Measurements from ENCODE around the gene CCIN. TPM values are rescaled to one million over a fixed set of nuclear protein-coding genes. Genes with fewer than 3 reads are reported as not detected.
A peak's percentile ranks its signal among the peaks of the same experiment; 100 is the strongest.
"Not testable (repeated sequence)": the region's sequence is repeated elsewhere in the genome, so short reads cannot be mapped to it uniquely, and the experiment has no call there.

The CCIN gene
- total RNA-seq, 4 donors from 2014 or later = 0.31 to 1.7 (median 1.5) TPM; not detected in 1

DNA sequence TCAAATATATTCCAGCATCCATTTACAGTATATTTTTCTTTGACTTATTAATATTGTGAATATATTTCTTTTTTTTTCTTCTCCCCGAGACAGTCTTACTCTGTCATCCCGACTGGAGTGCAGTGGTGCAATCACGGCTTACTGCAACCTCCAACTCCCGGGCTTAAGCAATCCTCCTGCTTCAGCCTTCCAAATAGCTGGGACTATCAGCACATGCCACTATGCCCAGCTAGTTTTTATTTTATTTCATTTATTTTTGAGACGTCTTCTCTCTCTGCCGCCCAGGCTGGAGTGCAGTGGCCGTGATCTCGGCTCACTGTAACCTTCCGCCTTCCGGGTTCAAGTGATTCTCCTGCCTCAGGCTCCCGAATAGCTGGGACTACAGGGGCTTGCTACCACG lies 40.0 kb upstream of the CCIN start:
- no peak for TF ChIP-seq POLR2AphosphoS5 (IDR thresholded peaks at IDR 0.05)
- no peak for TF ChIP-seq POLR2A (IDR thresholded peaks at IDR 0.05)
- no peak for TF ChIP-seq CTCF (IDR thresholded peaks at IDR 0.05)
- no peak for TF ChIP-seq EP300 (IDR thresholded peaks at IDR 0.05)
- WGBS, 2 donors (ENCODE audit: low coverage in 1 of 2) = 88 to 96% methylated on average over 5 to 12 of the region's 12 CpGs
- ATAC-seq = no peak

DNA sequence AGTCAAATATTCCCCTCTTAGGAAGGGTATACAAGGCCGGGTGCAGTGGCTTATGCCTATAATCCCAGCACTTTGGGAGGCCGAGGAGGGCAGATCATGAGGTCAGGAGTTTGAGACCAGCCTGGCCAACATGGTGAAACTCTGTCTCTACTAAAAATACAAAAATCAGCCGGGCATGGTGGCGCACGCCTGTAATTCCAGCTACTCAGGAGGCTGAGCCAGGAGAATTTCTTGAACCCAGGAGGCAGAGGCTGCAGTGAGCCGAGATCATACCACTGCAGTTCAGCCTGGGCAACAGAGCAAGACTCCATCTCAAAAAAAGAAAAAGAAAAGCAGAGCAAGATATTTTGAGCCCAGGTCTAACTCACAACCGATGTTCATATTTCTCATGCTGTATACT lies 37.5 kb upstream of the CCIN start:
- peak overlapping the region in 2 of 4 donors; percentile 10 to 54 for H3K27ac ChIP-seq
- WGBS, 2 donors (ENCODE audit: low coverage in 1 of 2) = 78 to 96% methylated on average over 2 to 5 of the region's 7 CpGs
- not testable (repeated sequence) for H3K27me3 ChIP-seq, H3K9me3 ChIP-seq, ATAC-seq, H3K4me3 ChIP-seq, H3K36me3 ChIP-seq
- peaks cover 0 to 10% (median 5%) of the 10 kb centered on the region in 3 donors for H3K4me1 ChIP-seq

More for the DNA sequence above, 40.0 kb upstream of the CCIN start:
- H3K36me3 ChIP-seq = peaks cover 0 to 7% of the 10 kb centered on the region in 2 donors
- H3K4me3 ChIP-seq = no peak overlapping the region
- H3K9me3 ChIP-seq = no peaks in the 10 kb centered on the region
- H3K27ac ChIP-seq = no peak overlapping the region
- no peaks in the 10 kb centered on the region for H3K27me3 ChIP-seq
- H3K4me1 ChIP-seq = no peaks in the 10 kb centered on the region

- ATAC-seq = no peak
- TF ChIP-seq EP300 (IDR thresholded peaks at IDR 0.05) = no peak
- peak; percentile 24 for TF ChIP-seq POLR2AphosphoS5 (IDR thresholded peaks at IDR 0.05)
- Histone ChIP-seq H3K27me3 (no peaks in the 10 kb centered on the region), H3K36me3 (no peaks in the 10 kb centered on the region), H3K4me3 (no peak overlapping the region), H3K27ac (peak overlapping the region in 2 of 4 donors; percentile 32 to 54), H3K9me3 (no peaks in the 10 kb centered on the region), H3K4me1 (peaks cover 0 to 11% (median 5%) of the 10 kb centered on the region in 3 donors)
- 68% methylated on average over 3 of the region's 3 CpGs for WGBS, 2 donors (ENCODE audit: low coverage in 1 of 2)
These were observed 37.1 kb upstream of the CCIN start for GRCh38 chr9:36132086-36132485.

- Histone ChIP-seq H3K36me3 (no peaks in the 10 kb centered on the region), H3K9me3 (no peaks in the 10 kb centered on the region), H3K27me3 (no peaks in the 10 kb centered on the region), H3K4me1 (peaks cover 0 to 39% (median 17%) of the 10 kb centered on the region in 3 donors), H3K4me3 (no peak overlapping the region), H3K27ac (no peak overlapping the region)
- TF ChIP-seq CTCF (IDR thresholded peaks at IDR 0.05) (no peak), EP300 (IDR thresholded peaks at IDR 0.05) (no peak), POLR2A (IDR thresholded peaks at IDR 0.05) (no peak), POLR2AphosphoS5 (IDR thresholded peaks at IDR 0.05) (no peak)
- 91 to 94% methylated on average over 3 to 9 of the region's 9 CpGs for WGBS, 2 donors (ENCODE audit: low coverage in 1 of 2)
- ATAC-seq = no peak
These were observed 34.3 kb upstream of the CCIN start for GRCh38 chr9:36134761-36135505.

DNA sequence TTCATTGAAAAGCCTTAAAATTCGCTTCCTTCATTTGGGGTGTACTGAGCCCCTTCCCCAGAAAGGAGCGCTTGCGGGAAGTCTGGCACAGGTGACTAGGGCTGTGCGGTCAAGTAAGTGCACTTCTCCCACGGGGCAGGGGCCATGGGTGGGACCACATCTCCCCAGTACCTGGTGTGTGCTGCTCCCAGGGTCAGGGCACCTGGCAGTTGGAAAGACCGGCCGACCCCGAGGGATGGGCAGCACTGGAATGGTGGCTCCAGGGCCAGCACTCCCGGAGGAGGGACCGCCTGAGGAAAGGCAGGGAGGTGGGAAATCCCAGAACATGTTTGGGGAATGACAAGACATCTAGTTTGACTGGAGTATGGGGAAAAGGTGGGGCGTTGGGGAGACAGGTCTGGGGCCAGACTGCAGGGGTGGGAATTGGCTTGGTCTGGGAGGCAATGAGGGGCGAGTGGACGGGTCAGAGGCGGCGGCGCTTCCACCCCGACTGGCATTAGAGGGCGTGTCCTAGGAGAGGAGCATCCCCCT lies 33.4 kb upstream of the CCIN start:
- peak overlapping the region; percentile 74 to 94 for H3K4me3 ChIP-seq
- WGBS, 2 donors (ENCODE audit: low coverage in 1 of 2) = 10% methylated on average over 11 of the region's 18 CpGs; no CpG with 5 or more reads in 1 of the 2 donors
- no peaks in the 10 kb centered on the region for H3K9me3 ChIP-seq
- H3K27me3 ChIP-seq = no peaks in the 10 kb centered on the region
- TF ChIP-seq EP300 (IDR thresholded peaks at IDR 0.05) (no peak), POLR2AphosphoS5 (IDR thresholded peaks at IDR 0.05) (no peak), POLR2A (IDR thresholded peaks at IDR 0.05) (no peak), CTCF (IDR thresholded peaks at IDR 0.05) (no peak)
- no peak for ATAC-seq
- peak overlapping the region in 3 of 4 donors; percentile 91 to 94 (median 92) for H3K27ac ChIP-seq
- no peaks in the 10 kb centered on the region for H3K36me3 ChIP-seq
- peaks cover 0 to 48% (median 26%) of the 10 kb centered on the region in 3 donors for H3K4me1 ChIP-seq

Data from gastroesophageal sphincter (tissue), 4 donors.